Thoracic aorta (tissue), 2 donors: Measurements from ENCODE around the gene PDILT. TPM values are rescaled to one million over a fixed set of nuclear protein-coding genes. Genes with fewer than 3 reads are reported as not detected.
"Not testable (repeated sequence)": the region's sequence is repeated elsewhere in the genome, so short reads cannot be mapped to it uniquely, and the experiment has no call there.

Experiments used
- ATAC-seq: fragments of 150-250 bp; one replicate; pipeline ENCODE4 v1.8.0; 2017; ENCODE audit warnings: low read depth; ENCODE audit not compliant: insufficient number of reproducible peaks, low FRiP score
- DNase-seq: peaks from one replicate; pipeline ENCODE4 v3.0.0-alpha.2; 2020; ENCODE audit warnings: low spot score
- H3K27ac ChIP-seq, 2 donors: fragments of 200-600 bp; sonication (generic); 1 replicate in 1 of 2; 2 replicates in 1 of 2; pipeline ENCODE4 v1.5.1; 2016; ENCODE audit warnings: mild to moderate bottlenecking in 2 of 2, moderate library complexity in 2 of 2
- H3K27me3 ChIP-seq: fragments of 200-600 bp; sonication (generic); replicated peaks from 2 replicates; pipeline ENCODE4 v1.6.0; 2016; ENCODE audit warnings: mild to moderate bottlenecking; ENCODE audit not compliant: insufficient read depth
- H3K36me3 ChIP-seq: fragments of 200-600 bp; sonication (generic); one replicate; pipeline ENCODE4 v1.5.1; 2016
- H3K4me1 ChIP-seq, 2 donors: fragments of 200-600 bp; sonication (generic); 1 replicate in 1 of 2; 2 replicates in 1 of 2; pipeline versions ENCODE4 v1.5.1 to v1.6.0; 2016; ENCODE audit warnings: low read depth in 2 of 2, mild to moderate bottlenecking in 1 of 2; ENCODE audit not compliant: control insufficient read depth in 1 of 2
- H3K4me3 ChIP-seq: fragments of 200-600 bp; sonication (generic); 2 replicates; pipeline ENCODE4 v1.5.1; 2016; ENCODE audit warnings: mild to moderate bottlenecking
- H3K9me3 ChIP-seq: fragments of 200-600 bp; sonication (generic); 2 replicates; pipeline ENCODE4 v1.5.1; 2016
- total RNA-seq, 2 donors: library from RNA; depleted of rRNA; stranded (reverse); fragments of >200 nt; gene quantifications; one replicate each; pipeline versions ENCODE4 v1.1.0 to v1.2.3, GENCODE V29; 2016
- TF ChIP-seq, protein P1 (sequence below): fragments of 200-600 bp; sonication (generic); IDR thresholded peaks from one replicate; pipeline ENCODE4 v1.5.1; 2019; ENCODE audit warnings: antibody characterized with exemption

The PDILT gene
- total RNA-seq, 2 donors from 2014 or later, result not detected

DNA sequence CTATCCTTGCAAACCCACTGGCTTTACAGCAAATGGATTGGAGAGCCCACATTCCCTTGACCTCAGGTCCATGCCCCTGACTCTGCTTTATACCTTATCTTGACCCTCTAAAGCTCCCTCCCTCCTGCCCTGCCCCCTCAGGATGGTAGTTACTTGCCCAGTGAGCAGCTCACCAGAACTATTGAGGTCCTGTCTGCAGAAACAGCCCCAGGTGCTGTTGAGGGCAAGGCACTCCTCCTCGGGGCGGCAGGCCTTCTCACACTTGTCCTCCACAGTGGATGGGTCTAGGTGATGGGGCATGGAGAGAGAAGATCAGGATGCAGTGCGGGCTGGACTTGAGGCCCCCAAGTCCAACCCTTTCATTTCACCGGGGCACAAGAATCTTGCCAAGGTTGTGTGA lies 81.8 kb downstream of the PDILT start:
- no peaks in the 10 kb centered on the region for H3K4me1 ChIP-seq
- H3K27me3 ChIP-seq, result no peaks in the 10 kb centered on the region
- TF ChIP-seq, protein P1, sequence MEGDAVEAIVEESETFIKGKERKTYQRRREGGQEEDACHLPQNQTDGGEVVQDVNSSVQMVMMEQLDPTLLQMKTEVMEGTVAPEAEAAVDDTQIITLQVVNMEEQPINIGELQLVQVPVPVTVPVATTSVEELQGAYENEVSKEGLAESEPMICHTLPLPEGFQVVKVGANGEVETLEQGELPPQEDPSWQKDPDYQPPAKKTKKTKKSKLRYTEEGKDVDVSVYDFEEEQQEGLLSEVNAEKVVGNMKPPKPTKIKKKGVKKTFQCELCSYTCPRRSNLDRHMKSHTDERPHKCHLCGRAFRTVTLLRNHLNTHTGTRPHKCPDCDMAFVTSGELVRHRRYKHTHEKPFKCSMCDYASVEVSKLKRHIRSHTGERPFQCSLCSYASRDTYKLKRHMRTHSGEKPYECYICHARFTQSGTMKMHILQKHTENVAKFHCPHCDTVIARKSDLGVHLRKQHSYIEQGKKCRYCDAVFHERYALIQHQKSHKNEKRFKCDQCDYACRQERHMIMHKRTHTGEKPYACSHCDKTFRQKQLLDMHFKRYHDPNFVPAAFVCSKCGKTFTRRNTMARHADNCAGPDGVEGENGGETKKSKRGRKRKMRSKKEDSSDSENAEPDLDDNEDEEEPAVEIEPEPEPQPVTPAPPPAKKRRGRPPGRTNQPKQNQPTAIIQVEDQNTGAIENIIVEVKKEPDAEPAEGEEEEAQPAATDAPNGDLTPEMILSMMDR, result no peak
- H3K27ac ChIP-seq, result no peak overlapping the region
- no peak for ATAC-seq
- DNase-seq, result no peak
- H3K9me3 ChIP-seq, result no peaks in the 10 kb centered on the region
- no peak overlapping the region for H3K4me3 ChIP-seq
- H3K36me3 ChIP-seq, result no peaks in the 10 kb centered on the region

DNA sequence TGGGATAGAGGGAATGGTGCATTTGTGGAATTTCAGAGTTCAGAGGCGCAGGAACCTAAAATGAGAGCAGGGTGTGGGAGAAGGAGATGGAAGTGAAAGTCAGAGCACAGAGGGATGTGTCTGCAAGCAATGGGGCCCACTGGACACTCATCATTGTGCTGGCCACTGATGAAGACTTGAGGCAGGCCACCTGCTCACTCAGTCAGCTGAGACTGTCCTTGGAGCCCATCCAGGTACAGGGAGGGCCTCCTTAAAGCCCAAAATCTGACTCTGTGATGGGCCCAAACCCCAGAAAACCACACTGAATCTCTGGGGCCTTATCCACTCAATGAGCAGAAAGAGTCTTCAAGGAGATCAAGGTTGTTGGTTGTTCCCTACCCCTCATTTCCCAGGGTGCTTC lies 82.9 kb downstream of the PDILT start:
- no peak overlapping the region for H3K4me3 ChIP-seq
- H3K27me3 ChIP-seq, result no peaks in the 10 kb centered on the region
- ATAC-seq (no peak), DNase-seq (no peak)
- TF ChIP-seq, protein P1, result no peak
- H3K4me1 ChIP-seq, result no peaks in the 10 kb centered on the region
- no peaks in the 10 kb centered on the region for H3K9me3 ChIP-seq
- no peak overlapping the region for H3K27ac ChIP-seq
- H3K36me3 ChIP-seq, result no peaks in the 10 kb centered on the region

DNA sequence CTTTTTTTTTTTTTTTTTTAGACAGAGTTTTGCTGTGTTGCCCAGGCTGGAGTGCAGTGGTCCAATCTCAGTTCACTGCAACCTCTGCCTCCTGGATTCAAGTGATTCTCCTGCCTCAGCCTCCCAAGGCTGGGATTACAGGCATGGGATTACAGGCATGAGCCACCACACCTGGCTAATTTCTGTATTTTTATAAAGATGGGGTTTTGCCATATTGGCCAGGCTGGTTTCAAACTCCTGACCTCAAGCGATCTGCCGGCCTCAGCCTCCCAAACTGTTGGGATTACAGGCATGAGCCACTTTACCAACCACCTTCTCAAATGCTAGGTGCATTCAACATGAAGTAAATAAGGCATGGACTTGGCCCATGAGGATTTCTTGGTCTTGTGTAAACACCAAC lies 83.5 kb downstream of the PDILT start:
- DNase-seq, H3K36me3 ChIP-seq, H3K9me3 ChIP-seq, H3K4me3 ChIP-seq, H3K27ac ChIP-seq, H3K4me1 ChIP-seq, H3K27me3 ChIP-seq, ATAC-seq: not testable (repeated sequence)

DNA sequence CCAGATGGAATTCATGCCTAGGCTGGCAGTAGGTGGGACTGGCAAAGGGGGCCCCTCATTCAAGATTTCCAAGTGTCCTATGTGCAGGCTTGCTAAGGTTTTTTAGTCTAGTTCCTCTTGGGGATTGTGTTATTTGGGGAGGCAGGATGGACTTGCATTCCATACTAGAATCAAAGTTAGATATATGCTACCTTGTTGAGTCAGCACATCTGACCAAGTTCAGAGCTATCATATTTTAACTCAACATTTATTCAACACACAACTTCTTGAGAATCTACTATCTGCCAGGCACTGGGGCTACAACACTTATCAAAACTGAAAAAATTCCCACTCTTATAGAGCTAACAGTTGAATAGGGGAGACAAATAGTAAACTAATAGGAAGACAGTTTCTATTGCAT lies 83.9 kb downstream of the PDILT start:
- no peak for DNase-seq
- H3K4me3 ChIP-seq, result no peak overlapping the region
- no peaks in the 10 kb centered on the region for H3K9me3 ChIP-seq
- H3K36me3 ChIP-seq, result no peaks in the 10 kb centered on the region
- TF ChIP-seq, protein P1, result no peak
- no peak overlapping the region for H3K27ac ChIP-seq
- H3K4me1 ChIP-seq, result no peaks in the 10 kb centered on the region
- H3K27me3 ChIP-seq, result no peaks in the 10 kb centered on the region
- no peak for ATAC-seq

DNA sequence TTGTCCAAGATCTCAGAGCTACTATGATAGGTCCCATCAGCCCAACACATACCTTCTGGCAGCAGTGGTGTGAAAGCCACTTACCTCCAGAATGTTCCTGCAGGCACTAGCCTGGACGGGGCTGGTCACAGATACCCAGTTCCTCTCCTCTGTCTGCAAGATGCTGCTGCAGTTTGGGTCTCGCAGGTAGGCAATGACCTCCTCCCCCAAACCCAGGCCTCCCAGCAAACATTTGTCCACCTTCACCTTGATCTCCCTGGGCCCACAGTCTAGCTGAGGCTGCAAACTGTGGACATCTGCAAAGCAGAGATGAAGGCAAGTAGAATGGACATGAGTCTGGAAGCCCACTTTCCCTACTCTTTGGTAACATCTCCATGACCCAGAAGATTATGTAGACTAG lies 84.4 kb downstream of the PDILT start:
- Histone ChIP-seq H3K36me3 (no peaks in the 10 kb centered on the region), H3K9me3 (no peaks in the 10 kb centered on the region), H3K27ac (no peak overlapping the region), H3K27me3 (no peaks in the 10 kb centered on the region), H3K4me1 (no peaks in the 10 kb centered on the region), H3K4me3 (no peak overlapping the region)
- TF ChIP-seq, protein P1, result no peak
- DNase-seq, result no peak
- ATAC-seq, result no peak

DNA sequence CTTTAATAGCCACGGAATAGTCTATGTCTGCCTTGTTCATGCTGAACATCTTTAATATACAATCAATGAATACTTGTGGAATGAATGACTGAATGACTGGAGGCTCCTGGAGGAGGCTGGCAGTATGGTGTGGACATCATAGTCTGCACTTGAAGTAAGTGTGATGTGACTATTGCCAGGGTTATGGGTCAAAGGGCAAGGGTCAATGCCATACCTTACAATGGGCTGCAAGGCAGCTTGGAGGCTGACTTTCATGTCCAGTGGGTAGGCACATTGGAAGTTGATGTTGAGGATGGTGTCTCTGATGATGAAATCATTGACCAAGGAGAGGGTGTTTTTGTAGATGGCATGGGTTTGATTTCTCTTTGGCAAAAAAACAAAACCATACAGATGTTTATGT lies 85.1 kb downstream of the PDILT start:
- H3K4me3 ChIP-seq, result no peak overlapping the region
- H3K27ac ChIP-seq, result no peak overlapping the region
- H3K27me3 ChIP-seq, result no peaks in the 10 kb centered on the region
- H3K4me1 ChIP-seq, result no peaks in the 10 kb centered on the region
- no peak for ATAC-seq
- no peaks in the 10 kb centered on the region for H3K36me3 ChIP-seq
- H3K9me3 ChIP-seq, result no peaks in the 10 kb centered on the region
- DNase-seq, result no peak
- TF ChIP-seq, protein P1, result no peak
